ENCODE data around the gene SYNE4.

SYNE4 gene

DNA sequence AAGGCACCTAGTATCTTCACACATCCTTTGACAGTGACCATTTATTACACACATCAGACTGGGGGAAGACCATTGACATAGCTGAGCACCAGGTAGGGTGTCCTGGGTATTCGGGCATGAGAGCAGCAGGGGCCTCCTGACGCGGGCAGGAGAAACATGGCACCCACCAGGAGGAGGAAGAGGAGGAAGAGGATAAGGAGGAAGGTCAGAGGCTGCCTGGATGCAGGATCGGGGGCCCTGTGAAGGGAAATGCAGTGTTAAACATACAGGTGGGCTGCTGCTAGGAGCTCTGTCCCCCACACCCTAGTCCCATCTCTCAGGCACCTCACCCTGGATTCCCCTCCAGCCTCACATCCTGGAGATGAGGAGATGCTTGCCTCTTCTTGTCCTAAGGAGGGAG is 5.3 kb downstream of the SYNE4 start:
- Histone ChIP-seq H3K9ac (ENCODE audit: low read depth in 1 of 2, low read length in 2 of 2) (no peak overlapping the region), H3K9me3 (ENCODE audit: control insufficient read depth in 1 of 2, low read length in 2 of 2) (no peaks in the 10 kb centered on the region), H3K36me3 (ENCODE audit: control insufficient read depth in 1 of 2, insufficient read depth in 2 of 2, low read length in 2 of 2) (peaks cover 3 to 32% of the 10 kb centered on the region in 2 donors), H3K27me3 (ENCODE audit: control insufficient read depth in 1 of 2, insufficient read depth in 2 of 2, low read length in 2 of 2) (no peaks in the 10 kb centered on the region), H3K4me1 (ENCODE audit: control insufficient read depth in 1 of 2, insufficient read depth in 2 of 2, low read length in 2 of 2) (peaks cover 4 to 5% of the 10 kb centered on the region in 2 donors), H3K4me3 (ENCODE audit: low read depth in 1 of 2, low read length in 2 of 2) (no peak overlapping the region), H3K27ac (ENCODE audit: low read depth, low read length) (no peak overlapping the region)

DNA sequence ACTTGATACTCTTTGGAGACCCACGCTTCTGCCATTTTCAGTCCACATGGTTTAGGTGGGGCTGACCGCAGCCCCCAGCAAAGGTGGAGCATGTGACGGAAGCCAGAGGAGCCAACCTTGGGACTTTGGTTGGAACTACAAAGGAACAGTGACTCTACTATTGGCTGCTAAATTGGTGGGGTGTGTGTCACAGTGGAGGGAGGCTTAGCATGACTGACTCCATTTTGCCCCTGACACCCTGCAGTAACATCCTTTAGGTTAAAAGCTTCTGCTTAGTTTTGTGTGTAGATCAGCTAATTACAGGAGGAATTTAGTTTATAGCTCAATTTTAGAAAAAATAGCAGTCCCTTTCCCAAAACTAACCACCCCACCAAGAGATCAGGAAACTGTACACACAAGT is 7.0 kb downstream of the SYNE4 start:
- H3K9ac ChIP-seq (ENCODE audit: low read depth in 1 of 2, low read length in 2 of 2) = no peak overlapping the region
- peaks cover 6 to 8% of the 10 kb centered on the region in 2 donors for H3K4me1 ChIP-seq (ENCODE audit: control insufficient read depth in 1 of 2, insufficient read depth in 2 of 2, low read length in 2 of 2)
- no peak overlapping the region for H3K27ac ChIP-seq (ENCODE audit: low read depth, low read length)
- H3K4me3 ChIP-seq (ENCODE audit: low read depth in 1 of 2, low read length in 2 of 2) = no peak overlapping the region
- no peaks in the 10 kb centered on the region for H3K27me3 ChIP-seq (ENCODE audit: control insufficient read depth in 1 of 2, insufficient read depth in 2 of 2, low read length in 2 of 2)
- H3K9me3 ChIP-seq (ENCODE audit: control insufficient read depth in 1 of 2, low read length in 2 of 2) = no peaks in the 10 kb centered on the region
- peaks cover 3 to 34% of the 10 kb centered on the region in 2 donors for H3K36me3 ChIP-seq (ENCODE audit: control insufficient read depth in 1 of 2, insufficient read depth in 2 of 2, low read length in 2 of 2)

DNA sequence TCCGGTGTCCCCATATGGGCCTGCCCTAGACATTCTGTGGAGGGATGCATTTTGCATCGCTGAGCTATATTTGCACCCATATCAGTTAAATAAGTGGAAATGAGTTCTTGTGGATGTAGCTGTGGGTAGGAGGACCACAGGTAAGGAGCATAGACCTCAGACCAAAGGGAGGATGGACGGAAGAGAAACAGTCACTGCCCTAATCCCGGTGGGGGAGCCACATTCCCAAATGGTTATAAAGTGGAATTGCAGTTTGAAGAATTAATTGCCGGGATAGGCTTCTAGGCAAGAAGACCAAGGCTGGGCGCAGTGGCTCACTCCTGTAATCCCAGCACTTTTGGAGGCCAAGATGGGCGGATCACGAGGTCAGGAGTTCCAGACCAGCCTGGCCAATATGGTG is 11.8 kb downstream of the SYNE4 start:
- Histone ChIP-seq H3K27ac (ENCODE audit: low read depth, low read length) (no peak overlapping the region), H3K9ac (ENCODE audit: low read depth in 1 of 2, low read length in 2 of 2) (peak overlapping the region; percentile 86 to 88), H3K4me3 (ENCODE audit: low read depth in 1 of 2, low read length in 2 of 2) (peak overlapping the region; percentile 90 to 97), H3K4me1 (ENCODE audit: control insufficient read depth in 1 of 2, insufficient read depth in 2 of 2, low read length in 2 of 2) (peaks cover 16 to 28% of the 10 kb centered on the region in 2 donors), H3K27me3 (ENCODE audit: control insufficient read depth in 1 of 2, insufficient read depth in 2 of 2, low read length in 2 of 2) (no peaks in the 10 kb centered on the region), H3K9me3 (ENCODE audit: control insufficient read depth in 1 of 2, low read length in 2 of 2) (no peaks in the 10 kb centered on the region), H3K36me3 (ENCODE audit: control insufficient read depth in 1 of 2, insufficient read depth in 2 of 2, low read length in 2 of 2) (peaks cover 0 to 22% of the 10 kb centered on the region in 2 donors)

DNA sequence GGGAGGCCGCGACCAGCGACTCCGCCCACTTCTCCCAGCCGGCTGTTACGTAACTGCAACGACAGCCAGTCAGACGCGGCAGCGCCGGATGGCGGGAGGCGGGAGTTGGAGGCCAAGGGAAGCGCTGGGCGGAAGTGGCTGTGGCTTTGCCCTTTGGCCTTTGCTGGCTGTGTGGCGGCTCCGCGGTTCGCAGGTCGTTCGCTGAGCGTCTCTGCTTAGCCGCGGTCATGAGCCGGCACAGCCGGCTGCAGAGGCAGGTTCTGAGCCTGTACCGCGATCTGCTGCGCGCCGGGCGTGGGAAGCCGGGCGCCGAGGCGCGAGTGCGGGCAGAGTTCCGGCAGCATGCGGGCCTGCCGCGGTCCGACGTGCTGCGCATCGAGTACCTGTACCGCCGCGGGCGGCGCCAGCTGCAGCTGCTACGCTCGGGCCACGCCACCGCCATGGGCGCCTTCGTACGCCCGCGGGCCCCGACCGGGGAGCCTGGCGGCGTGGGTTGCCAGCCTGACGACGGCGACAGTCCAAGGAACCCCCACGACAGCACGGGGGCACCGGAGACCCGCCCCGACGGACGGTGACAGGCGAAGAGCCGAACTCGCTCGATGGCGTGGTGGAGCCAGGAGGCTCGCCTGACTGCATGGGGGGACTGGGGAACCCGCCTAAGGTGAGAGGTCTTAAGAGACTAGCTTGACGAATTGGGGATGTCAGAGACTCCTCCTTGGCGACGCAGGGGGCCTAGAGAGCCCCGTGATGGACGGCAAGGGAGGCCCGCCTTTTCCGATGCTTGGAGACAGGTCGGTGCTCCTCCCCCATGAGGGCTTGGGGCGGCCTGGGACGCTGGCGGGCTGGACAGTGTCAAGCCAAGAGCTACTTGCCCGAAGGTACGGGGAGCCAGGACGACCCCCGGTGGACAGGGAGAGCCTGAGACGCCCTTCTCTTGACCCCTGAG is 13.3 kb downstream of the SYNE4 start, which contains the start of gene SDHAF1:
SDHAF1 (plus strand) TSS at position 141 of the 946 bp plus-strand sequence; CDS start at position 228, 87 bp downstream.
- H3K4me1 ChIP-seq (ENCODE audit: control insufficient read depth in 1 of 2, insufficient read depth in 2 of 2, low read length in 2 of 2) = peaks cover 16 to 28% of the 10 kb centered on the region in 2 donors
- H3K36me3 ChIP-seq (ENCODE audit: control insufficient read depth in 1 of 2, insufficient read depth in 2 of 2, low read length in 2 of 2) = peaks cover 0 to 11% of the 10 kb centered on the region in 2 donors
- H3K27me3 ChIP-seq (ENCODE audit: control insufficient read depth in 1 of 2, insufficient read depth in 2 of 2, low read length in 2 of 2) = no peaks in the 10 kb centered on the region
- H3K4me3 ChIP-seq (ENCODE audit: low read depth in 1 of 2, low read length in 2 of 2) = peak within 1 kb of the TSS; percentile 90 to 97
- H3K9ac ChIP-seq (ENCODE audit: low read depth in 1 of 2, low read length in 2 of 2) = peak within 1 kb of the TSS; percentile 86 to 88
- H3K27ac ChIP-seq (ENCODE audit: low read depth, low read length) = peak within 1 kb of the TSS; percentile 86
- no peaks in the 10 kb centered on the region for H3K9me3 ChIP-seq (ENCODE audit: control insufficient read depth in 1 of 2, low read length in 2 of 2)

DNA sequence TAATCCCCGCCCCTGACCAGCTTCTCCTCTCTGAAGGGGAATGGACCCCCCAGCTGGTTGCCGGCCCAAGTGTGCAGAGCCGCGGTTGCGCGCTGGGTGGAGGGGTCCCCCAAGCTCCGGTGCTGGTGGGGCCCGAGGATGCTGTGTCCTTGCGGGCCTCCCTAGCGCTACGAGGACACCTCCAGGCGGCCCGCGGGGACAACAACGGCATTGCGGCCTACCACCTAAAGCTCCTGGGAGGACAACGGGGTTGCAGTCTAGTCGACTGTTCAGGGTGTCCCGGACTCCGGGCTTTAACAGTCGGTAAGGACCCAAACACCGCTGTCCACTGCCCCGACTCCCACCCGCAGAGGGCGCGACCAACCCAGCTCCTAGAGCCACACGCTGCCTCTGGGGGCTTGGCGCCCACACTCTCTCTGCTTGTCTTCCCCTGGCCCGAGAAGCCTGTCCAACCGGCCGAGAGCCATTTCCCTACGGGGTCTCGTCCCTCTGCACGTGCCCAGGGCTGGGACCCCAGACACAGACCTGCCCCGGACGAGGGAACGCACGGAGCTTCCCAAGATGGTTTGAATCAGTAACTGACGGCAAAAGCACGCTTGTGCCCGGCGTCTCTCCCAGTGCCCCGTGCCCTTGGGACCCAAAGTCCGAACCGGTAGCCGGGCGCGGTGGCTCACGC is 14.6 kb downstream of the SYNE4 start:
- peaks cover 0 to 3% of the 10 kb centered on the region in 2 donors for H3K27me3 ChIP-seq (ENCODE audit: control insufficient read depth in 1 of 2, insufficient read depth in 2 of 2, low read length in 2 of 2)
- H3K27ac ChIP-seq (ENCODE audit: low read depth, low read length) = no peak overlapping the region
- peaks cover 15 to 26% of the 10 kb centered on the region in 2 donors for H3K4me1 ChIP-seq (ENCODE audit: control insufficient read depth in 1 of 2, insufficient read depth in 2 of 2, low read length in 2 of 2)
- H3K9me3 ChIP-seq (ENCODE audit: control insufficient read depth in 1 of 2, low read length in 2 of 2) = no peaks in the 10 kb centered on the region
- peaks cover 0 to 9% of the 10 kb centered on the region in 2 donors for H3K36me3 ChIP-seq (ENCODE audit: control insufficient read depth in 1 of 2, insufficient read depth in 2 of 2, low read length in 2 of 2)
- peak overlapping the region; percentile 26 to 88 for H3K9ac ChIP-seq (ENCODE audit: low read depth in 1 of 2, low read length in 2 of 2)
- peak overlapping the region; percentile 90 to 97 for H3K4me3 ChIP-seq (ENCODE audit: low read depth in 1 of 2, low read length in 2 of 2)

DNA sequence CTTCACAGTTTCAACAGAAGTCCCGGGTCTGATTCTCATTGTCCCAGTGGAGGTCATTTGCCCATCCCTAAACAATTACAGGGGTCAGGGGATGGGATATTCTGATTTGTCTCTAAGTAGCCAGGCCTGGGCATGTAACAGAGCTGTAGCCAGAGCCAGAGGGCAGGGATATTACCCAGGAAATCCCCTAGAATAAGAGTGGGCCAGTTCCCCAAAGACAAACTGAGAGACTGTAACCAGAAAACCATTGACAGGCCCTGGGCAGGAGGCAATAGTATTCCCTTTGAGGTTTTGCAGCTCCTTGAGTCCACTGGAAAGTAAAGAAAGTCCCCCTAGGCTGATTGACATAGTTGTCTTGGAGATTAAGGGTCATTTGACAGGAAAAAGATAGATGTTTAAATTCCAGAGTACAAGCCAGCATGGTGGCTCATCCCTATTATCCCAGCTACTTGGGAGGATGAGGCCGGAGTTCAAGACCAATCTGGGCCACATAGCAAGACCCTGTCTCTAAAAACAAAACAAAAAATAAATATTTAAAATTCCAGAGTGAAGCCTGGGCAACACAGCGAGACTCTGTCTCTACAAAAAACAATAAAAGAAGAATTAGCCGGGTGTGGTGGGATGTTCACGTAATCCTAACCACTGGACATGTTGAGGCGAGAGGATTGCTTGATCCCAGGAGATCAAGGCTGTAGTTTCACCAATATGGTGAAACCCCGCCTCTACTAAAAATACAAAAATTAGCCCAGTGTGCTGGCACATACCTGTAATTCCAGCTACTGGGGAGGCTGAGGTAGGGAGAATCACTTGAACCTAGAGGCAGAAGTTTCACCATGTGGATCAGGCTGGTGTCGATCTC is 15.5 kb downstream of the SYNE4 start:
- no peaks in the 10 kb centered on the region for H3K9me3 ChIP-seq (ENCODE audit: control insufficient read depth in 1 of 2, low read length in 2 of 2)
- no peak overlapping the region for H3K4me3 ChIP-seq (ENCODE audit: low read depth in 1 of 2, low read length in 2 of 2)
- H3K4me1 ChIP-seq (ENCODE audit: control insufficient read depth in 1 of 2, insufficient read depth in 2 of 2, low read length in 2 of 2) = peaks cover 12 to 23% of the 10 kb centered on the region in 2 donors
- H3K27me3 ChIP-seq (ENCODE audit: control insufficient read depth in 1 of 2, insufficient read depth in 2 of 2, low read length in 2 of 2) = peaks cover 0 to 3% of the 10 kb centered on the region in 2 donors
- no peak overlapping the region for H3K9ac ChIP-seq (ENCODE audit: low read depth in 1 of 2, low read length in 2 of 2)
- H3K27ac ChIP-seq (ENCODE audit: low read depth, low read length) = no peak overlapping the region
- H3K36me3 ChIP-seq (ENCODE audit: control insufficient read depth in 1 of 2, insufficient read depth in 2 of 2, low read length in 2 of 2) = peaks cover 0 to under 1% of the 10 kb centered on the region in 2 donors

DNA sequence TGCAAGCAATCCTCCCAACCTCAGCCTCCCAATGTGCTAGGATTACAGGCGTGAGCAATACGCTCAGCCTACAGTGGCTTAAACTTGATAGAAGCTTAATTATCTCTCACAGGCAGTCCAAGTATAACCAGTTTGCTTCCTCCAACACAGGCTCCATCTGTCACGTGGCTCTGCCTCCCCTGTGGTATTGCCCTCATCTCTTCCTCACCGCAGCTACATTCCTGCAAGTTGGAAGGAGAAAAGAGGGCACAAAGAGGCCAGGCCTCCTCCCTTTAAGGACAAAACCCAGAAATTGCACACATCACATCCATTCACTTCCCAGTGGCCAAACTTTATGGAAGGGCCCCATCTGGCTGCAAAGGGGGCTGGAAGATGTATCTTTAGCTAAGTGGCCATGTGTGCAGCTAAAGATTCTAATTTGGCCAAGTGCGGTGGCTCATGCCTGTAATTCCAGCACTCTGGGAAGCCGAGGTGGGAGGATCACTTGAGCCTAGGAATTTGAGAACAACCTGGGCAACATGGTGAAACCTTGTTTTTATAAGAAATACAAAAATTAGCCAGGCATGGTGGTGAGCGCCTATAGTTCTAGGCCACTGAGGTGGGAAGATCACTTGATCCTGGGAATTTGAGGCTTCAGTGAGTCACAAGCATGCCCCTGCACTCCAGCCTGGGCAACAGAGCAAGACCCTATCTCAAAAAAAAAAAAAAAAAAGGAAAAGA is 16.7 kb downstream of the SYNE4 start:
- Histone ChIP-seq H3K9ac (ENCODE audit: low read depth in 1 of 2, low read length in 2 of 2) (no peak overlapping the region), H3K27ac (ENCODE audit: low read depth, low read length) (no peak overlapping the region), H3K27me3 (ENCODE audit: control insufficient read depth in 1 of 2, insufficient read depth in 2 of 2, low read length in 2 of 2) (peaks cover under 1 to 3% of the 10 kb centered on the region in 2 donors), H3K4me3 (ENCODE audit: low read depth in 1 of 2, low read length in 2 of 2) (no peak overlapping the region), H3K36me3 (ENCODE audit: control insufficient read depth in 1 of 2, insufficient read depth in 2 of 2, low read length in 2 of 2) (no peaks in the 10 kb centered on the region), H3K4me1 (ENCODE audit: control insufficient read depth in 1 of 2, insufficient read depth in 2 of 2, low read length in 2 of 2) (peaks cover 12 to 23% of the 10 kb centered on the region in 2 donors), H3K9me3 (ENCODE audit: control insufficient read depth in 1 of 2, low read length in 2 of 2) (no peaks in the 10 kb centered on the region)

DNA sequence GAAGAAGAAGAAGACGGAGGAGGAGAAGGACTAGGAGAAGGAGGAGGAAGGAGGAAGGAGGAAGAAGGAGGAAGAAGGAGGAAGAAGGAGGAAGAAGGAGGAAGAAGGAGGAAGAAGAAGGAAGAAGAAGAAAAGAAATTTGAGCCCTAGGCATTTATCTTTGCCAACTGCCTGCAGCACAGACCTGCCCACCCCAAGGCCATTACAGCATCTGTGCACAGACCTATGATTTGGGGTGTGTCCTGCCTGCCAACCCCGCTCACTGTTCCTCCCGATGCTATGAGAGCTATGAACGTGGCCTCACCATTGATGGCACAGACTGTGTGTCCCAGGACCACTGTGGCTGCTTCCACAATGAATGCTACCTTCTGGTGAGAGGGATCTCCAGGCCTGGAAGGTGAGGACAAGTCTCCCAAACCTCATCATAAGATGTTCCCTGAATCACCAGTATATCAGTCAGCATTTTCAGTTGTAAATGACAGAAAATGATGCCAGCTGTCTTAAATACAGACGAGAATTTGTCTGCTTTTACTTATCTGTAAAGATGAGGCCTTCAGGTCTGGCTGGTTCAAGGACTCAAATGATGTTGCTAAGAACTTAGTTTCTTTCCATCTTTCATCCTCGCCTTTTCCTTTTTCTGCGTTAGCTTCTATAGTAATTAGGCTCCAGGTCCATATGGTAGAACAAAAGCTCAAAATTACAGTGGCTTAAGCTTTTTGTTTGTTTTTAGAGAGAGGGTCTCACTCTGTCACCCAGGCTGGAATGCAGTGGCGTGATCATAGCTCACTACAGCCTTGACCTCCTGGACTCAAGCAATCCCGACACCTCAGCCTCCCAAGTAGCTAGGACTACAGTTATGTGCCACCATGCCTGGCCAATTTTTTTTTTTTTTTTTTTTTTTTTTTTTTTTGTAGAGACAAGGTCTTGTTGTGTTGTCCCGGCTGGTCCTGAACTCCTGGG is 17.6 kb downstream of the SYNE4 start:
- no peak overlapping the region for H3K27ac ChIP-seq (ENCODE audit: low read depth, low read length)
- no peaks in the 10 kb centered on the region for H3K36me3 ChIP-seq (ENCODE audit: control insufficient read depth in 1 of 2, insufficient read depth in 2 of 2, low read length in 2 of 2)
- H3K4me3 ChIP-seq (ENCODE audit: low read depth in 1 of 2, low read length in 2 of 2) = no peak overlapping the region
- H3K9ac ChIP-seq (ENCODE audit: low read depth in 1 of 2, low read length in 2 of 2) = no peak overlapping the region
- H3K27me3 ChIP-seq (ENCODE audit: control insufficient read depth in 1 of 2, insufficient read depth in 2 of 2, low read length in 2 of 2) = peaks cover 9 to 11% of the 10 kb centered on the region in 2 donors
- H3K4me1 ChIP-seq (ENCODE audit: control insufficient read depth in 1 of 2, insufficient read depth in 2 of 2, low read length in 2 of 2) = peaks cover 4 to 15% of the 10 kb centered on the region in 2 donors
- H3K9me3 ChIP-seq (ENCODE audit: control insufficient read depth in 1 of 2, low read length in 2 of 2) = no peaks in the 10 kb centered on the region
